Nephron (organoid): ENCODE data around the gene PGS1.

Experiments
- H3K27ac Mint-ChIP-seq, 3 experiments: 2 replicates each; pipeline ENCODE4 v1.8.0; 2020; ENCODE audit warnings: mixed read lengths in 3 of 3, mild to moderate bottlenecking in 2 of 3, moderate library complexity in 1 of 3
- H3K27me3 Mint-ChIP-seq: 2 replicates; pipeline ENCODE4 v1.8.0; 2021; ENCODE audit warnings: low read depth, mild to moderate bottlenecking, moderate library complexity, mixed read lengths
- H3K36me3 Mint-ChIP-seq: 2 replicates; pipeline ENCODE4 v1.8.0; 2020; ENCODE audit warnings: low read depth, mixed read lengths
- H3K4me1 Mint-ChIP-seq: 2 replicates; pipeline ENCODE4 v1.8.0; 2020; ENCODE audit warnings: mixed read lengths
- H3K4me3 Mint-ChIP-seq, 3 experiments: 2 replicates each; pipeline ENCODE4 v1.8.0; 2020; ENCODE audit warnings: mild to moderate bottlenecking in 3 of 3, mixed read lengths in 3 of 3, moderate library complexity in 2 of 3
- H3K9me3 Mint-ChIP-seq: 2 replicates; pipeline ENCODE4 v1.8.0; 2020; ENCODE audit warnings: mixed read lengths
- TF ChIP-seq, protein P1 (sequence below), 3 experiments: fragments of 200-600 bp; sonication (generic); IDR thresholded peaks; one replicate each; pipeline ENCODE4 v1.5.0; 2021; ENCODE audit warnings: antibody characterized with exemption in 3 of 3; ENCODE audit not compliant: unreplicated experiment in 3 of 3

PGS1 gene

DNA sequence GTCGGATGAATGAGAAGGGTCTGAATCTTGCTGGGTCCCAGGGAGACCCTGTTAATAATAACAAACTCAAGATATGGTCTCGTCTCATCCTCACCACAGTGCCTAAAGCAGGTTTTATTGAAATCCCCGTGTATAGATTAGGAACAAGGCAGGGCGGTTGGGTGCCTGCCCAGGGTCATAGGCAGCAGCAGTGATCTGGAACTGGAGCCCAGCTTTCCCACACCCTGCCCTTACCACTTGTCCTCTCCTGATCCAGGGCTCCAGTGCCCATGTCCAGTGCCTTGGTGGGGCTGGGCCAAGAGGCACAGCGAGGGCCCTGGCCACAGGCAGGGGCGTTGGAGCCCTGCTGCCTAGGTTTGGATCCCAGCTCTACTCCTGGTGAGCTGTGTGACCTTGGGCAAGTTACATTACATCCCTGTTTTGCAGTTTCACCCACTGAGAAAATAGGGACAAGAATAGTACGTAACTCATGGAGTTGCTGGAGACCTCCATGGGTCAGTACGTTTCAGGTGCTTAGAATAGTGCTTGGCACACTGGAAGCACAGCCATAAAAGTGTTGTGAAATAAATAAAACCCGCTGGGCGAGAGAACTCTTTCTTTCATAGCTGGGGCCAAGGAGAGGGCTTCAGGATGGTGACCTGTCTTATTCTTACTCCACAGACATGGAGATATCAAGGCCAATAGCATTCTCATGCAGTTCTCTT, 32.5 kb upstream of the PGS1 start:
- peaks cover 5% of the 10 kb centered on the region for H3K27me3 Mint-ChIP-seq
- no peaks in the 10 kb centered on the region for H3K36me3 Mint-ChIP-seq
- peak overlapping the region in 2 of 3 experiments; percentile 15 to 41 for H3K27ac Mint-ChIP-seq
- TF ChIP-seq, protein P1, sequence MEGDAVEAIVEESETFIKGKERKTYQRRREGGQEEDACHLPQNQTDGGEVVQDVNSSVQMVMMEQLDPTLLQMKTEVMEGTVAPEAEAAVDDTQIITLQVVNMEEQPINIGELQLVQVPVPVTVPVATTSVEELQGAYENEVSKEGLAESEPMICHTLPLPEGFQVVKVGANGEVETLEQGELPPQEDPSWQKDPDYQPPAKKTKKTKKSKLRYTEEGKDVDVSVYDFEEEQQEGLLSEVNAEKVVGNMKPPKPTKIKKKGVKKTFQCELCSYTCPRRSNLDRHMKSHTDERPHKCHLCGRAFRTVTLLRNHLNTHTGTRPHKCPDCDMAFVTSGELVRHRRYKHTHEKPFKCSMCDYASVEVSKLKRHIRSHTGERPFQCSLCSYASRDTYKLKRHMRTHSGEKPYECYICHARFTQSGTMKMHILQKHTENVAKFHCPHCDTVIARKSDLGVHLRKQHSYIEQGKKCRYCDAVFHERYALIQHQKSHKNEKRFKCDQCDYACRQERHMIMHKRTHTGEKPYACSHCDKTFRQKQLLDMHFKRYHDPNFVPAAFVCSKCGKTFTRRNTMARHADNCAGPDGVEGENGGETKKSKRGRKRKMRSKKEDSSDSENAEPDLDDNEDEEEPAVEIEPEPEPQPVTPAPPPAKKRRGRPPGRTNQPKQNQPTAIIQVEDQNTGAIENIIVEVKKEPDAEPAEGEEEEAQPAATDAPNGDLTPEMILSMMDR (IDR thresholded peaks at IDR 0.05; ENCODE audit: unreplicated experiment in 3 of 3), result no peak
- H3K4me3 Mint-ChIP-seq, result no peak overlapping the region
- H3K4me1 Mint-ChIP-seq, result peaks cover 43% of the 10 kb centered on the region
- no peaks in the 10 kb centered on the region for H3K9me3 Mint-ChIP-seq

DNA sequence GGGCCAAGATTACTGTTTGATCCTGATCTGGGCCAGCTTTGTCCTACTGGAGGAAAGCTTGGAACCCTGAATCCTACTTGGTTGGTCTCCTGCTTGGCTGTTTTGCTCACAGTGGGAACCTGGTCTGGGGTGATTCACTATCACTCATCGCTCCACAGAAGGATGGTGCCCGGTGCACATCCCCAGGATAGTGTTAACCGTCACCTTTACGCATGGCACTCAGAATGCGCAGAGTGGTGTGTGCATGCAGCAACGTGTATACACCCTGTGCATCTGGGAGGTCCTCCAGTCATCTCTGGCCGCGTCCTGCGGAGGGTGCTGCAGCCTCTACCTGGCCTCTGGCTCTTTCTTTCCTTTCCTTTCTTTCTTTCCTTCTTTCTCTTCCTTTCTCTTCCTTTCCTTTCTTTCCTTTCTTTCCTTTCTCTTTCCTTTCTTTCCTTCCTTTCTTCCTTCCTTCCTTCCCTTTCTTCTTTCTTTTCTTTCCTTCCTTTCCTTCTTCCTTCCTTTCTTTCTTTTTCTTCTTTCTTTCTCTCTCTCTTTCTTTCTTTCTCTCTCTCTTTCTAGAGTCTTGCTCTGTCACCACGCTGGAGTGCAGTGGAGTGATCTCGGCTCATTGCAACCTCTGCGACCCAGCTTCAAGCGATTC, 31.7 kb upstream of the PGS1 start:
- Mint-ChIP-seq H3K27me3 (peaks cover 8% of the 10 kb centered on the region), H3K36me3 (no peaks in the 10 kb centered on the region), H3K9me3 (no peaks in the 10 kb centered on the region), H3K4me1 (peaks cover 49% of the 10 kb centered on the region), H3K27ac (peak overlapping the region in 1 of 3 experiments; percentile 43), H3K4me3 (no peak overlapping the region)
- TF ChIP-seq, protein P1 (IDR thresholded peaks at IDR 0.05; ENCODE audit: unreplicated experiment in 3 of 3), result no peak

DNA sequence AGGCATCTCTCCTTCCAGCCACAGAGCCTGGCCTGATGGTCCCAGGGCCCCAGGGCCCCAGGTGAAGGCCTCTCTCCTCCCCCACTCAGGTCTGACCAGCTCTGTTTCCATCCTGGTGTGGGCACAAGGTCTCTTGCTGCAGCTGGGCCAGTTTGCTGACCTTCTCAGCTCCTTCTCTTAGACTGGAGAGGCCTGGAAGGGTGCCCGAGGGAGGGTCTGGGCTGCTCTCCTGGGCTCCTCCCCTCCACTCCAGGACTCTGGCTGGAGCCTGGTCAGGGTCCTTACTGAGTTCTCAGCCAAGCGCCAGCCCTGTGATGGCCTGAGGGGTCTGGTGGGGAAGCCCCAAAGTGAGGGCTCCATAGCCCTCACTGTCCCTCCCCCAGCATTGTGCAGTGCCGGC, 31.0 kb upstream of the PGS1 start:
- Mint-ChIP-seq H3K36me3 (no peaks in the 10 kb centered on the region), H3K27ac (no peak overlapping the region), H3K27me3 (peaks cover 9% of the 10 kb centered on the region), H3K4me1 (peaks cover 55% of the 10 kb centered on the region), H3K4me3 (no peak overlapping the region), H3K9me3 (no peaks in the 10 kb centered on the region)
- TF ChIP-seq, protein P1 (IDR thresholded peaks at IDR 0.05; ENCODE audit: unreplicated experiment in 3 of 3), result no peak

DNA sequence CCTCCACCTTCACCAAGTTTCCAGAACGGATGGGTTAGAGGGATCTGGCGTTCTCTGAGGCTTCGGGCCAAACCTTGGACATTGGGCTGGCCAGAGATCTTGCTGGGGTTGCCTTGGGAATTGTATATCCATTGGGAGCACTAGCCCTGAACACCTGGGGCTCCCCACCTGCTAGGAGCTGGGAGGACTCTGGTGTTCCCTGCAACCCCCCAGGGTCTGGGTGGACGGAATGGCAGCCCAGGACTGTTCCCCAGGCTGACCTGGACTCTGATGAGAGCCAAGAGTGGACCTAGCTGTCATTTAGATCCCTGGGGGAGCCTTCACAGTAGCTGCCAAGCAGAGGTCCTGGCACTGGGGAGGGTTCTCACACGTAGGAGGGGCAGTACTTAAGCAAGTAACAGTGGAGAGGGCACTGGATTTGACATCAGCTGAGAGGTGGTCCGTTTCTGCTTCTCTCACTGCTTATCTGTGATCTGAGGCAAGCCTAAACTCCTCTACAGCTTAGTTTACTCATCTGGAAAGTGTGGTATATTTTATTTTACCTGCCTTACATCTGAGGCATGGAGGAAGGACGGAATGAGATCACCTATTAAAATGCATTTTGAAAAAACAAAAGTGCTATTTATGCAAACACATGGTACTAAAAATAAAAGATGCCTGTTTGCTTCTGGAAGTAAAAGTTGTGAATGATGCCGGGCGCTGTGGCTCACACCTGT, 30.2 kb upstream of the PGS1 start:
- Mint-ChIP-seq H3K4me1 (peaks cover 51% of the 10 kb centered on the region), H3K27me3 (peaks cover 9% of the 10 kb centered on the region), H3K27ac (peak overlapping the region in 1 of 3 experiments; percentile 83), H3K4me3 (no peak overlapping the region), H3K9me3 (no peaks in the 10 kb centered on the region), H3K36me3 (no peaks in the 10 kb centered on the region)
- TF ChIP-seq, protein P1 (IDR thresholded peaks at IDR 0.05; ENCODE audit: unreplicated experiment in 3 of 3), result no peak

DNA sequence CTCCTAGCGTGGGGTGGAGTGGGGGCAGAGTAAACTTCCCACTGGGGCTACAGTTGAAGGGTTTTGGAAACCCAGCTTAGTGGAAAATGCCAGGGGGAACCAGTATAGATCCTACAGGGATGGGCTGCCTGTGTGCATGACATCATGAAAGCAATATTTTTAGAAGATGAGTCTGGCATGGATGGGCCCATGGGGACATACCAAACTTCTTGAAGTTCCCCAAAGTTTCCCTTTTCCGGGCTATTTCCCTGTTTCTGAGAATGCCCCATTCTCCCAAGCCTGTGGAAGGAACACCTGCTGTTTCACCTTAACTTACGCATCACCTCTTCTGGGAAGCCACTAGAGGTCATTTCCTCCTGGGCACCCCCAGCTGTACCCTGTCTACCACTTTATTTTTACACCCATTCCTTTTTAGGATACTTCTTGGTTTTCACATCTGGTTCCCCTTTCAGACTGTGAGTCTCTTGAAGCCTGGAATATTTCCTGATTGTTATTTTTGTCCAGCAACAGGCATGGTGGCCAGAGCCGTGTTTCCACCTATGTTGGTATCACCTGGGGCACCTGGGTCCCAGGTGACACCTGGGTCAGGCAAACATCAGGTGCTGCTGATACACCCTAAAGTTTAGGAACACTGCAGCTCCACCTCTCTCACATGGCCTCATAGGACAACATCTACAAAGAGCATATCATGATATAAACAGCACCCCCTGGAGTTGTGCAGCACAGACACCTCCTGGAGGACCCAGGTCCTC, 28.4 kb upstream of the PGS1 start:
- peaks cover 59% of the 10 kb centered on the region for H3K4me1 Mint-ChIP-seq
- TF ChIP-seq, protein P1 (IDR thresholded peaks at IDR 0.05; ENCODE audit: unreplicated experiment in 3 of 3), result no peak
- peaks cover 9% of the 10 kb centered on the region for H3K27me3 Mint-ChIP-seq
- H3K36me3 Mint-ChIP-seq, result no peaks in the 10 kb centered on the region
- no peaks in the 10 kb centered on the region for H3K9me3 Mint-ChIP-seq
- peak overlapping the region in 2 of 3 experiments; percentile 21 to 25 for H3K4me3 Mint-ChIP-seq
- peak overlapping the region; percentile 59 to 75 (median 63) for H3K27ac Mint-ChIP-seq
